Suprapubic skin (tissue), 4 donors: ENCODE data around the gene ASIC4. TPM values are rescaled to one million over a fixed set of nuclear protein-coding genes. Genes with fewer than 3 reads are reported as not detected.

Experiments used
- DNase-seq, 2 donors: peaks; one replicate each; pipeline ENCODE4 v3.0.0-alpha.2; 2019; ENCODE audit warnings: low spot score in 2 of 2
- H3K27ac ChIP-seq: fragments of 200-600 bp; sonication (generic); one replicate; pipeline ENCODE4 v1.5.1; 2019
- H3K27me3 ChIP-seq: fragments of 200-600 bp; sonication (generic); one replicate; pipeline ENCODE4 v1.5.1; 2019
- H3K36me3 ChIP-seq: fragments of 200-600 bp; sonication (generic); one replicate; pipeline ENCODE4 v1.5.1; 2019
- H3K4me1 ChIP-seq: fragments of 200-600 bp; sonication (generic); one replicate; pipeline ENCODE4 v1.5.1; 2019
- H3K4me3 ChIP-seq: fragments of 200-600 bp; sonication (generic); one replicate; pipeline ENCODE4 v1.5.1; 2019; ENCODE audit warnings: mild to moderate bottlenecking
- H3K9me3 ChIP-seq: fragments of 200-600 bp; sonication (generic); one replicate; pipeline ENCODE4 v1.5.1; 2019
- CTCF ChIP-seq, 2 donors: fragments of 200-600 bp in 1 of 2; fragments of 450-650 bp in 1 of 2; sonication (generic) in 1 of 2; IDR thresholded peaks; one replicate each; pipeline ENCODE4 v1.5.1; 2016 to 2019; ENCODE audit warnings: antibody characterized with exemption in 2 of 2, mild to moderate bottlenecking in 1 of 2, moderate library complexity in 1 of 2
- EP300 ChIP-seq: sonication (generic); formaldehyde crosslinking; IDR thresholded peaks from one replicate; pipeline ENCODE4 v1.6.1; 2017; ENCODE audit warnings: antibody characterized with exemption
- POLR2A ChIP-seq, 2 donors: fragments of 450-650 bp; IDR thresholded peaks; one replicate each; pipeline ENCODE4 v1.6.1; 2017; ENCODE audit warnings: antibody characterized with exemption in 2 of 2, mild to moderate bottlenecking in 2 of 2, moderate library complexity in 2 of 2
- POLR2AphosphoS5 ChIP-seq, 3 donors: sonication (generic); formaldehyde crosslinking; IDR thresholded peaks; one replicate each; pipeline ENCODE4 v1.6.1; 2017; ENCODE audit warnings: antibody characterized with exemption in 3 of 3
- WGBS: methylation state at CpG from one replicate; pipeline ENCODE4 v1.1.5; 2018; 5-methylcytosine and 5-hydroxymethylcytosine counted together
- total RNA-seq, 4 donors: library from RNA; depleted of rRNA; stranded (reverse); fragments of >200 nt; gene quantifications; one replicate each; pipeline ENCODE4 v1.1.0, GENCODE V29; 2016

Gene ASIC4
- total RNA-seq, 4 donors from 2014 or later, result not detected

GRCh38 chr2:219515874-219516629 lies 1.8 kb downstream of the ASIC4 start:
- H3K27me3 ChIP-seq, result peaks cover 83% of the 10 kb centered on the region
- H3K36me3 ChIP-seq, result no peaks in the 10 kb centered on the region
- no peak overlapping the region for H3K27ac ChIP-seq
- no peaks in the 10 kb centered on the region for H3K9me3 ChIP-seq
- no peak for DNase-seq
- TF ChIP-seq POLR2A (IDR thresholded peaks at IDR 0.05) (no peak), EP300 (no peak), POLR2AphosphoS5 (IDR thresholded peaks at IDR 0.05) (no peak), CTCF (IDR thresholded peaks at IDR 0.05) (no peak)
- no peak overlapping the region for H3K4me3 ChIP-seq
- WGBS, result 75% methylated on average over 15 of the region's 17 CpGs
- H3K4me1 ChIP-seq, result peaks cover 11% of the 10 kb centered on the region

- H3K9me3 ChIP-seq, result no peaks in the 10 kb centered on the region
- TF ChIP-seq POLR2AphosphoS5 (IDR thresholded peaks at IDR 0.05) (no peak), POLR2A (IDR thresholded peaks at IDR 0.05) (no peak), EP300 (no peak), CTCF (IDR thresholded peaks at IDR 0.05) (no peak)
- H3K27ac ChIP-seq, result no peak overlapping the region
- peaks cover 16% of the 10 kb centered on the region for H3K4me1 ChIP-seq
- DNase-seq, result no peak
- 50% methylated on average over 7 of the region's 7 CpGs for WGBS
- no peaks in the 10 kb centered on the region for H3K36me3 ChIP-seq
- H3K4me3 ChIP-seq, result no peak overlapping the region
- peaks cover 83% of the 10 kb centered on the region for H3K27me3 ChIP-seq
Observed at GRCh38 chr2:219516888-219517287, 2.6 kb downstream of the ASIC4 start.

- Histone ChIP-seq H3K36me3 (no peaks in the 10 kb centered on the region), H3K9me3 (no peaks in the 10 kb centered on the region), H3K27ac (no peak overlapping the region), H3K4me3 (no peak overlapping the region), H3K4me1 (peaks cover 29% of the 10 kb centered on the region), H3K27me3 (peaks cover 83% of the 10 kb centered on the region)
- DNase-seq, result no peak
- WGBS, result 64% methylated on average over 10 of the region's 10 CpGs
- TF ChIP-seq POLR2A (IDR thresholded peaks at IDR 0.05), result no peak
- no peak for TF ChIP-seq POLR2AphosphoS5 (IDR thresholded peaks at IDR 0.05)
- no peak for TF ChIP-seq CTCF (IDR thresholded peaks at IDR 0.05)
- no peak for TF ChIP-seq EP300
Observed at GRCh38 chr2:219517954-219518778, 3.9 kb downstream of the ASIC4 start.

- Histone ChIP-seq H3K9me3 (no peaks in the 10 kb centered on the region), H3K27ac (no peak overlapping the region), H3K4me1 (peaks cover 23% of the 10 kb centered on the region), H3K27me3 (peaks cover 83% of the 10 kb centered on the region), H3K36me3 (no peaks in the 10 kb centered on the region), H3K4me3 (no peak overlapping the region)
- TF ChIP-seq CTCF (IDR thresholded peaks at IDR 0.05) (no peak), POLR2AphosphoS5 (IDR thresholded peaks at IDR 0.05) (no peak), POLR2A (IDR thresholded peaks at IDR 0.05) (no peak), EP300 (no peak)
- DNase-seq, result no peak
- 92% methylated on average over 9 of the region's 9 CpGs for WGBS
Observed at GRCh38 chr2:219519526-219519916, 5.2 kb downstream of the ASIC4 start.

GRCh38 chr2:219520079-219520478 lies 5.8 kb downstream of the ASIC4 start:
- H3K27ac ChIP-seq, result no peak overlapping the region
- H3K9me3 ChIP-seq, result no peaks in the 10 kb centered on the region
- H3K27me3 ChIP-seq, result peaks cover 83% of the 10 kb centered on the region
- H3K36me3 ChIP-seq, result no peaks in the 10 kb centered on the region
- peaks cover 22% of the 10 kb centered on the region for H3K4me1 ChIP-seq
- WGBS, result 65% methylated on average over 8 of the region's 8 CpGs
- no peak for DNase-seq
- TF ChIP-seq CTCF (IDR thresholded peaks at IDR 0.05) (no peak), POLR2A (IDR thresholded peaks at IDR 0.05) (no peak), EP300 (no peak), POLR2AphosphoS5 (IDR thresholded peaks at IDR 0.05) (no peak)
- no peak overlapping the region for H3K4me3 ChIP-seq
